Posterior vena cava (tissue), 2 donors: ENCODE data around the gene PCDH12. TPM values are rescaled to one million over a fixed set of nuclear protein-coding genes. Genes with fewer than 3 reads are reported as not detected.

ENCODE experiments used
- total RNA-seq, 2 donors: library from RNA; stranded (reverse); fragmentation: NEBNext Ultra II Directional; extraction: Animal tissue kit (Norgen Biotek cat#: 25700); gene quantifications; one replicate each; pipeline ENCODE4 v1.2.1, GENCODE V29; 2021
- donor health status: DM: yes; HTN: yes; CAD: no.
- donor health status: DM: yes; HTN: yes; CAD: no.

PCDH12 gene
- total RNA-seq, 2 donors from 2014 or later = 8.7 to 9.3 TPM

Other genes with a start within 250 kb of the PCDH12 start
- gene PCDH1, start 79.8 kb downstream of the PCDH12 start, total RNA-seq = 10 to 100 TPM; 30.2 to 36.7 TPM
- gene DELE1, start 34.3 kb downstream of the PCDH12 start, total RNA-seq = 10 to 100 TPM; 46.4 to 49.6 TPM
- 10 to 100 TPM; 59.3 to 61.2 TPM for gene RNF14, start 10.9 kb upstream of the PCDH12 start, total RNA-seq
- 10 to 100 TPM; 21.8 to 35.5 TPM for gene GNPDA1, start 54.8 kb upstream of the PCDH12 start, total RNA-seq
- 10 to 100 TPM; 78.5 to 81.0 TPM for gene NDFIP1, start 150.6 kb upstream of the PCDH12 start, total RNA-seq